ENCODE measurements around the gene CCDC51.

CCDC51 gene

GRCh38 chr3:48433472-48434118, 6.3 kb downstream of the CCDC51 start:
- H3K4me3 ChIP-seq (replicated peaks; ENCODE audit: low read depth, low read length), result no peak overlapping the region
- TF ChIP-seq CTCF (IDR thresholded peaks at IDR 0.05; ENCODE audit: low read length, missing control alignments), result no peak
- peak; percentile 43 for DNase-seq (ENCODE audit: low read depth)

GRCh38 chr3:48432411-48433371, 7.2 kb downstream of the CCDC51 start:
- DNase-seq (ENCODE audit: low read depth), result no peak
- H3K4me3 ChIP-seq (replicated peaks; ENCODE audit: low read depth, low read length), result no peak overlapping the region
- TF ChIP-seq CTCF (IDR thresholded peaks at IDR 0.05; ENCODE audit: low read length, missing control alignments), result peak; percentile 10

GRCh38 chr3:48431224-48432029, 8.5 kb downstream of the CCDC51 start:
- no peak for DNase-seq (ENCODE audit: low read depth)
- no peak overlapping the region for H3K4me3 ChIP-seq (replicated peaks; ENCODE audit: low read depth, low read length)
- no peak for TF ChIP-seq CTCF (IDR thresholded peaks at IDR 0.05; ENCODE audit: low read length, missing control alignments)

DNA sequence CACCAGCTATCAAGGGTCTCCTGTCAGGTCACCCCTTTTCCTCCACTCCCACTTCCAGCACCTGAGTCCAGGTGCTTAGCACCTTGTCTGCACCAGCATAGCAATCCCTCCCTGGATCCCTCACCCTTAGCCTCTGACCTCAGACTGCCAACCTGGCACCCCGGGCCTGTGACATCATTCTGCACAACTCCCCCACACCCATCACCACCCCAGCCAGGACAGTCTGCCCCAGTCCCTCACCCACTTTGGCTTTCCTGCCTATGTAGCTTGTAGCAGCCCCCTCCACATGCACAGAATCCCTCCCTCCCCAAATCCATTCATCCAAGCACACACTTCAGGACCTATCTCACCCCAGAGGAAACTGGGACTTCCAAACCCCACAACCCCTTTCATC, 9.2 kb downstream of the CCDC51 start:
- no peak for TF ChIP-seq CTCF (IDR thresholded peaks at IDR 0.05; ENCODE audit: low read length, missing control alignments)
- H3K4me3 ChIP-seq (replicated peaks; ENCODE audit: low read depth, low read length), result no peak overlapping the region
- DNase-seq (ENCODE audit: low read depth), result no peak

DNA sequence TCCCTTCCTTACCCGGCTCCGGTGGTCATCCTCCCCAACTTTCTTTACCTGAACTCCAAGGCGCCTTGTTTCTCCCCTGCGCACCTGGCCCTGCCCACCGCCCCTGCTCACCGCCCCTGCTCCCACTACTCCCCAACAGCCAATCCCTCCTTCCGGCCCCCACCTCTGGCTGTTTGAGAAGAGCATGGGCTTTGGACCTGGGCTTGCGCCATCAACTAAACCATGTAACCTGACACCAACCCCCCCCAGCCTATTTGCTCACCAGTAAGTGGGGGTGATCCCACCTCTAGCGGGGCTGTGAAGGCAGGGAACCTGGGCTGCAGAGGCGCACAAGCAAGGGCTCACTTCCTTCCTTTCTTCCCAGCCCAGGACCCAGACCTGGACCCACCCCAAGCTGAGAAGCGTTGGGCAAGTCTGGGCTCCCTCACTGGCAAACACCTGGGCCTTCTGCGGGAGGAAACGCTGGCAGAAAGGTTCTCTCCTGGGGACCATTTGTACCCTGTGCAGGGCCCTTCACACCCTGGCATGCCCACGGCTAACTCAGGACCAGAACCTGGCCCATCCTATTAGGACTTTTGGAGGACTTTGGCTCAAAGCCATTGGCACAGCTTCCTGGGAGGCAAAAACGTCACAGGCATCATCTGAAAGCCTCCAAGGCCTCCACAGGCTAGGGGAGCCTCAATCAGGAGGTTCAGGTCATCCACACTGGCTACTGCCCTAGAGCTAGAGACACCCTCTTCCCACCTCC, 9.8 kb downstream of the CCDC51 start, which contains the start of gene PLXNB1:
Gene PLXNB1, minus strand, starts transcription at position 127 of the 748 bp plus-strand sequence. CDS start 5,475 bp downstream, outside the sequence.
- DNase-seq (ENCODE audit: low read depth), result peak; percentile 70
- TF ChIP-seq CTCF (IDR thresholded peaks at IDR 0.05; ENCODE audit: low read length, missing control alignments), result no peak
- peak within 1 kb of the TSS; percentile 63 for H3K4me3 ChIP-seq (replicated peaks; ENCODE audit: low read depth, low read length)

Data from fibroblast of pulmonary artery (primary cell).